ENCODE data around the gene NFKBIA. TPM values are rescaled to one million over a fixed set of nuclear protein-coding genes. Genes with fewer than 3 reads are reported as not detected.

Gene NFKBIA
- total and polyA plus RNA-seq, 4 donors, result 46.9 to 204 (median 86.3) TPM

DNA sequence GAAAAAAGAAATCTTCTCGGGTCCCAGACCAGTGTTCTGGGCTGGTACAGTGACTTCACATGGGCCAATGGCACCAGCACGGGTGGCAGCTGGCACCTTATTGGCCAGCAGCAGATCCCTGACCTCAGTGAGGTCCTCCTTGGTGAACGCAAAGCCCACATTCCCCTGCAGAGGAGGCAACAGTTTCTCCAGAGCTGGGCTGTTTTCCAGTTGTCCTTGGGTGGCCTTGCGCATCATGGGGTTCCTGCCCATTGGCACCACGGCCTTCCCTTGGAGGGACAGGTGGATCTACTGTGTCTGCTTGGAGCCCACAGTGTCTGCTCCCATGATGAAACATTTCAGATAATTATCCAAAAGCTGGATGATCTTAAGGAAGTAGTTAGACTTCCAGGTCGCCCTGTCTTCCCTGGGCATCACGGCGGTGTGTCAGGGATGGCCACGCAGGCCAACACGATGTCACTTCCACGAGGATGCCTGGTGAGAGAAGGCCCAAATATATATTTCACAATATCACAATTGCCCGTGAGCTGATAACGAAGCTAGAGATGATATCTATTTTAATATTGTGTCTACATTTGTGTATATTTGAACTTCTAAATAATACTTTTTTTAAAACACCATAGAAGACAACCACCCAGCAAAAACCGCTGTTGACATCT is 15.8 kb downstream of the NFKBIA start:
- no peaks in the 10 kb centered on the region for H3K27me3 ChIP-seq (ENCODE audit: control insufficient read depth in 4 of 4, insufficient read depth in 4 of 4, low read length in 3 of 4)
- 93% methylated on average over 14 of the region's 14 CpGs for WGBS
- H3K9me3 ChIP-seq (ENCODE audit: control insufficient read depth in 4 of 4, low read length in 3 of 4), result no peaks in the 10 kb centered on the region
- no peak overlapping the region for H3K4me3 ChIP-seq (ENCODE audit: low read depth in 1 of 3, low read length in 3 of 3)
- peaks cover 0 to 8% (median 7%) of the 10 kb centered on the region in 4 donors for H3K4me1 ChIP-seq (ENCODE audit: control insufficient read depth in 4 of 4, insufficient read depth in 4 of 4, low read length in 3 of 4)
- no peak overlapping the region for H3K27ac ChIP-seq (ENCODE audit: low read depth in 1 of 2, low read length in 2 of 2)
- H3K9ac ChIP-seq (ENCODE audit: low read depth in 1 of 2, low read length in 2 of 2), result no peak overlapping the region
- TF ChIP-seq EGR1 (IDR thresholded peaks at IDR 0.05; ENCODE audit: low read depth in 2 of 2) (no peak), YY1 (IDR thresholded peaks at IDR 0.05) (no peak), RAD21 (IDR thresholded peaks at IDR 0.05) (no peak), RXRA (IDR thresholded peaks at IDR 0.05) (no peak)
- no peak for DNase-seq (ENCODE audit: low spot score)
- no peaks in the 10 kb centered on the region for H3K36me3 ChIP-seq (ENCODE audit: control insufficient read depth in 4 of 4, insufficient read depth in 3 of 4, low read depth in 1 of 4, low read length in 3 of 4)

DNA sequence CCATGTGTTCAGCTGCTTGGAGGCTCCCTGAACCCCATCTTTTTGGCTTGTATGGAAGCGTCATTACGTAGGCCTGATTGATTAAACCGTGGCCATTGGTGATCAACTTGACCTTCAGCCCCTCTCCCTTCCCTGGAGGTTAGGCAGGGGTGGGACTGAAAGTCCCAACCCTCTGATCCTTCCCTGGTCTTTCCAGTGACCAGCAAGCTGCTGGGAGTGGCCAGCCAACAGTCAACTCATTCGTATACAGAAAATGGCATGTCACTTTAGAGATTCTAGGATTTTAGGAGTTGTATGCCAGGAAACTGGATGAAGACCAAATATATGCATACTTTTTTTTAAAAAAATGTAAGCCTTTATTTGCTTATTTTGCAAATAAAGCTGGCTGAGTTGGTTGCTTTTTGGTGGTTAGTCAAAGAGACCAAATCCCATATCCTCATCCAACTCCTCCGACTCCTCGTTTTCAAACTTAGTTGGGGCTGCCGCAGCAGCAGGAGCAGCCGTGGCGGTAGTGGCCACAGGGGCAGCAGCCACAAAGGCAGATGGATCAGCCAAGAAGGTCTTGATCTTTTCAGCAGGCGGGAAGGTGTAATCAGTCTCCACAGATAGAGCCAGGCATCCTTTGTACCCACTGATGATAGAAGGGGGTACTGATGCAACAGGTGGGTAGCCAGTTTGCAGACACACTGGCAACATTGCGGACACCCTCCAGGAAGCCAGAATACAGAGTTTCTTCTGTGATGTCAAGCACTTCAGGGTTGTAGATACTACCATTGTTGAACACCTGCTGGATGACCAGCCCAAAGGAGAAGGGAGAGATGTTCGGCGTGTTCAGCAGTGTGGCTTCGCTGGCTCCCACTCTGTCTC is 16.6 kb downstream of the NFKBIA start:
- no peaks in the 10 kb centered on the region for H3K36me3 ChIP-seq (ENCODE audit: control insufficient read depth in 4 of 4, insufficient read depth in 3 of 4, low read depth in 1 of 4, low read length in 3 of 4)
- H3K4me1 ChIP-seq (ENCODE audit: control insufficient read depth in 4 of 4, insufficient read depth in 4 of 4, low read length in 3 of 4), result peaks cover 0 to 8% (median 7%) of the 10 kb centered on the region in 4 donors
- no peak overlapping the region for H3K27ac ChIP-seq (ENCODE audit: low read depth in 1 of 2, low read length in 2 of 2)
- TF ChIP-seq TAF1 (conservative IDR thresholded peaks at IDR 0.05) (no peak), EGR1 (IDR thresholded peaks at IDR 0.05; ENCODE audit: low read depth in 2 of 2) (no peak), YY1 (IDR thresholded peaks at IDR 0.05) (no peak), JUND (IDR thresholded peaks at IDR 0.05) (no peak), REST (IDR thresholded peaks at IDR 0.05) (no peak), RXRA (IDR thresholded peaks at IDR 0.05) (no peak), RAD21 (IDR thresholded peaks at IDR 0.05) (no peak), ATF3 (IDR thresholded peaks at IDR 0.05) (no peak), GABPA (IDR thresholded peaks at IDR 0.05 in 1 of 2, conservative IDR thresholded peaks at IDR 0.05 in 1 of 2) (no peak), FOXA2 (IDR thresholded peaks at IDR 0.05) (no peak), FOXA1 (IDR thresholded peaks at IDR 0.05) (no peak), HNF4A (conservative IDR thresholded peaks at IDR 0.05) (no peak), HNF4G (IDR thresholded peaks at IDR 0.05) (no peak), NR2F2 (IDR thresholded peaks at IDR 0.05) (no peak)
- TF ChIP-seq, protein P1, sequence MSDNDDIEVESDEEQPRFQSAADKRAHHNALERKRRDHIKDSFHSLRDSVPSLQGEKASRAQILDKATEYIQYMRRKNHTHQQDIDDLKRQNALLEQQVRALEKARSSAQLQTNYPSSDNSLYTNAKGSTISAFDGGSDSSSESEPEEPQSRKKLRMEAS (IDR thresholded peaks at IDR 0.05), result no peak
- TF ChIP-seq, protein P2, sequence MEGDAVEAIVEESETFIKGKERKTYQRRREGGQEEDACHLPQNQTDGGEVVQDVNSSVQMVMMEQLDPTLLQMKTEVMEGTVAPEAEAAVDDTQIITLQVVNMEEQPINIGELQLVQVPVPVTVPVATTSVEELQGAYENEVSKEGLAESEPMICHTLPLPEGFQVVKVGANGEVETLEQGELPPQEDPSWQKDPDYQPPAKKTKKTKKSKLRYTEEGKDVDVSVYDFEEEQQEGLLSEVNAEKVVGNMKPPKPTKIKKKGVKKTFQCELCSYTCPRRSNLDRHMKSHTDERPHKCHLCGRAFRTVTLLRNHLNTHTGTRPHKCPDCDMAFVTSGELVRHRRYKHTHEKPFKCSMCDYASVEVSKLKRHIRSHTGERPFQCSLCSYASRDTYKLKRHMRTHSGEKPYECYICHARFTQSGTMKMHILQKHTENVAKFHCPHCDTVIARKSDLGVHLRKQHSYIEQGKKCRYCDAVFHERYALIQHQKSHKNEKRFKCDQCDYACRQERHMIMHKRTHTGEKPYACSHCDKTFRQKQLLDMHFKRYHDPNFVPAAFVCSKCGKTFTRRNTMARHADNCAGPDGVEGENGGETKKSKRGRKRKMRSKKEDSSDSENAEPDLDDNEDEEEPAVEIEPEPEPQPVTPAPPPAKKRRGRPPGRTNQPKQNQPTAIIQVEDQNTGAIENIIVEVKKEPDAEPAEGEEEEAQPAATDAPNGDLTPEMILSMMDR (IDR thresholded peaks at IDR 0.05; ENCODE audit: low read depth, low read length, missing input control), result no peak
- TF ChIP-seq, protein P3, sequence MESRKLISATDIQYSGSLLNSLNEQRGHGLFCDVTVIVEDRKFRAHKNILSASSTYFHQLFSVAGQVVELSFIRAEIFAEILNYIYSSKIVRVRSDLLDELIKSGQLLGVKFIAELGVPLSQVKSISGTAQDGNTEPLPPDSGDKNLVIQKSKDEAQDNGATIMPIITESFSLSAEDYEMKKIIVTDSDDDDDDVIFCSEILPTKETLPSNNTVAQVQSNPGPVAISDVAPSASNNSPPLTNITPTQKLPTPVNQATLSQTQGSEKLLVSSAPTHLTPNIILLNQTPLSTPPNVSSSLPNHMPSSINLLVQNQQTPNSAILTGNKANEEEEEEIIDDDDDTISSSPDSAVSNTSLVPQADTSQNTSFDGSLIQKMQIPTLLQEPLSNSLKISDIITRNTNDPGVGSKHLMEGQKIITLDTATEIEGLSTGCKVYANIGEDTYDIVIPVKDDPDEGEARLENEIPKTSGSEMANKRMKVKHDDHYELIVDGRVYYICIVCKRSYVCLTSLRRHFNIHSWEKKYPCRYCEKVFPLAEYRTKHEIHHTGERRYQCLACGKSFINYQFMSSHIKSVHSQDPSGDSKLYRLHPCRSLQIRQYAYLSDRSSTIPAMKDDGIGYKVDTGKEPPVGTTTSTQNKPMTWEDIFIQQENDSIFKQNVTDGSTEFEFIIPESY (IDR thresholded peaks at IDR 0.05), result no peak
- no peak overlapping the region for H3K9ac ChIP-seq (ENCODE audit: low read depth in 1 of 2, low read length in 2 of 2)
- no peaks in the 10 kb centered on the region for H3K27me3 ChIP-seq (ENCODE audit: control insufficient read depth in 4 of 4, insufficient read depth in 4 of 4, low read length in 3 of 4)
- no peak overlapping the region for H3K4me3 ChIP-seq (ENCODE audit: low read depth in 1 of 3, low read length in 3 of 3)
- WGBS, result 93% methylated on average over 14 of the region's 14 CpGs
- no peaks in the 10 kb centered on the region for H3K9me3 ChIP-seq (ENCODE audit: control insufficient read depth in 4 of 4, low read length in 3 of 4)
- DNase-seq (ENCODE audit: low spot score), result no peak

All from liver (tissue), 9 donors.